WERI-Rb-1 (cell line): ENCODE results near the gene HAAO.

ENCODE experiments used
- DNase-seq: peaks from one replicate; pipeline ENCODE4 v3.0.0-alpha.2; 2020
- H3K27ac ChIP-seq: fragments of 250-450 bp; sonication (Bioruptor Pico); 2 replicates; pipeline ENCODE4 v1.5.1; 2020; ENCODE audit warnings: mild to moderate bottlenecking, moderate library complexity
- H3K27me3 ChIP-seq: fragments of 250-450 bp; sonication (Bioruptor Pico); 2 replicates; pipeline ENCODE4 v1.5.1; 2021; ENCODE audit warnings: mild to moderate bottlenecking, low read depth, moderate library complexity; ENCODE audit not compliant: insufficient read depth, severe bottlenecking
- H3K36me3 ChIP-seq: fragments of 250-450 bp; sonication (Bioruptor Pico); 2 replicates; pipeline ENCODE4 v1.5.1; 2020; ENCODE audit warnings: mild to moderate bottlenecking, moderate library complexity
- H3K4me3 ChIP-seq: 2 replicates; pipeline ENCODE4 v1.5.1; 2011; ENCODE audit warnings: low read depth, mild to moderate bottlenecking, control low read depth, low read length
- H3K9me3 ChIP-seq: fragments of 250-450 bp; sonication (Bioruptor Pico); 2 replicates; pipeline ENCODE4 v1.5.1; 2021; ENCODE audit warnings: mild to moderate bottlenecking, moderate library complexity; ENCODE audit not compliant: severe bottlenecking
- TF ChIP-seq, protein P1 (sequence below): IDR thresholded peaks from 2 replicates; pipeline ENCODE4 v1.5.1; 2011; ENCODE audit warnings: low read depth, mild to moderate bottlenecking, control low read depth, inconsistent platforms, low read length

The HAAO gene

DNA sequence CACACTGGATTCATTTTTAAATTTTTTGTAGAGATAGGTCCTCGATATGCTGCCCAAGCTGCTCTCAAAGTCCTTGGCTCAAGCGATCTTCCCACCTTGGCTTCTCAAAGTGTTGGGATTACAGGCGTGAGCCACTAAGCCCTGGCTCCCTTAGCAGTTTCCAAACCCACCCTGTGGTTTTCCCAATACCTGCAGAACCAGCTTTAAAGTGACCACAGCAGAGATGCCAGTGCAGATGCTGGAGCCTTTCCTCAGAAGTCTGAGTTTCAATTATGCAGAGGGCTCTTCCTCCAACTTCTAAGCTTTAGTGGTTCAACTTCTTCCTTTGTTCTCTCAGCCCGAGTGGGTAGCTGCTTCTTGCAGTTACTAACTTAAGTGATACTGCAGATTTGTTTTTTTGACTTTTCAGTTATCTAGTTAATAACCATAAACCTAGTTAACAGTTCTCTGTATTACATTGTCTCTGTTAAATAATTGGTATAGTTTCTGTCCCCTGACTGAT is 8.1 kb upstream of the HAAO start:
- TF ChIP-seq, protein P1, sequence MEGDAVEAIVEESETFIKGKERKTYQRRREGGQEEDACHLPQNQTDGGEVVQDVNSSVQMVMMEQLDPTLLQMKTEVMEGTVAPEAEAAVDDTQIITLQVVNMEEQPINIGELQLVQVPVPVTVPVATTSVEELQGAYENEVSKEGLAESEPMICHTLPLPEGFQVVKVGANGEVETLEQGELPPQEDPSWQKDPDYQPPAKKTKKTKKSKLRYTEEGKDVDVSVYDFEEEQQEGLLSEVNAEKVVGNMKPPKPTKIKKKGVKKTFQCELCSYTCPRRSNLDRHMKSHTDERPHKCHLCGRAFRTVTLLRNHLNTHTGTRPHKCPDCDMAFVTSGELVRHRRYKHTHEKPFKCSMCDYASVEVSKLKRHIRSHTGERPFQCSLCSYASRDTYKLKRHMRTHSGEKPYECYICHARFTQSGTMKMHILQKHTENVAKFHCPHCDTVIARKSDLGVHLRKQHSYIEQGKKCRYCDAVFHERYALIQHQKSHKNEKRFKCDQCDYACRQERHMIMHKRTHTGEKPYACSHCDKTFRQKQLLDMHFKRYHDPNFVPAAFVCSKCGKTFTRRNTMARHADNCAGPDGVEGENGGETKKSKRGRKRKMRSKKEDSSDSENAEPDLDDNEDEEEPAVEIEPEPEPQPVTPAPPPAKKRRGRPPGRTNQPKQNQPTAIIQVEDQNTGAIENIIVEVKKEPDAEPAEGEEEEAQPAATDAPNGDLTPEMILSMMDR = no peak
- Histone ChIP-seq H3K9me3 (peaks cover 10% of the 10 kb centered on the region), H3K36me3 (no peaks in the 10 kb centered on the region), H3K27me3 (no peaks in the 10 kb centered on the region), H3K4me3 (no peak overlapping the region), H3K27ac (no peak overlapping the region)
- DNase-seq = no peak

DNA sequence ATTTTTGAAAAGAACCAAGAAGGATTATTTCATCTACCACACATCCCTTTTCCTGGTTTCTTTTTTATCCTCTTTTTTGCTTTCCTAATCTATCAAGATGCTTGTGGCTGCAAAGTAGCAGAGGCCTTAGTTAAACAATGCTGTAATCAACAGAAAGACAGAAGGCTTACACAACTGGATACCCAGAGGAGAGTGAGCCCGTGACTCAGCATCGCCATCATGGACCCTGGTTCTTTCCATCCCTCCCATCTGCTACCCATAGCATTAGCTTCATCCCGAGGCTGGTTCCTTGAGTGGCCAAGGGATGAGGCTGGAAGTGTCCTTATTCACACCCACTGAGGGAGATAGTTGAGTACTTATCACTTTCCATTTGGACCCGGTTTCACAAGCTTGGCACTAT is 7.5 kb upstream of the HAAO start:
- no peaks in the 10 kb centered on the region for H3K27me3 ChIP-seq
- H3K4me3 ChIP-seq = no peak overlapping the region
- peak overlapping the region; percentile 39; the same call in 1 of the 2 replicates for H3K27ac ChIP-seq
- TF ChIP-seq, protein P1 = no peak
- peaks cover 10% of the 10 kb centered on the region for H3K9me3 ChIP-seq
- peak; percentile 87 for DNase-seq
- H3K36me3 ChIP-seq = no peaks in the 10 kb centered on the region

DNA sequence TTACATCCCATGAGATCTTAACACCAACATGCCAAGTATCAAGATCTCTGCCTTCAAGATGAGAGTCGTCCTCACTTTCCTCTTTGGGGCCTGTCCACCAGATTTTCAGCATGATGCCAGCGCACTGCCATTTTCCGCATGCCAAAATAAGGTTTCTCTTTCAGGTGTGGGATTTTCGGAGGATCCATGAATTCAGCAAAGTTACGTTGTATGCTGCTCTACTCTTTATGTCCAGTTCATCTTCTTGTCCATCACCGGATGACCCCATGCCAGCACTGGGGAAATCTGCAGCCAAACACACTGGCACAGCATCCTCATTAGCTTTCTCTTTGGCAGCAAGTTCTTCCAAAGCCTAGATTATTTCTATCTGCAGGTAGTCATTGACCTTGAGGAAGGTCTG is 4.9 kb upstream of the HAAO start:
- H3K27ac ChIP-seq = no peak overlapping the region

DNA sequence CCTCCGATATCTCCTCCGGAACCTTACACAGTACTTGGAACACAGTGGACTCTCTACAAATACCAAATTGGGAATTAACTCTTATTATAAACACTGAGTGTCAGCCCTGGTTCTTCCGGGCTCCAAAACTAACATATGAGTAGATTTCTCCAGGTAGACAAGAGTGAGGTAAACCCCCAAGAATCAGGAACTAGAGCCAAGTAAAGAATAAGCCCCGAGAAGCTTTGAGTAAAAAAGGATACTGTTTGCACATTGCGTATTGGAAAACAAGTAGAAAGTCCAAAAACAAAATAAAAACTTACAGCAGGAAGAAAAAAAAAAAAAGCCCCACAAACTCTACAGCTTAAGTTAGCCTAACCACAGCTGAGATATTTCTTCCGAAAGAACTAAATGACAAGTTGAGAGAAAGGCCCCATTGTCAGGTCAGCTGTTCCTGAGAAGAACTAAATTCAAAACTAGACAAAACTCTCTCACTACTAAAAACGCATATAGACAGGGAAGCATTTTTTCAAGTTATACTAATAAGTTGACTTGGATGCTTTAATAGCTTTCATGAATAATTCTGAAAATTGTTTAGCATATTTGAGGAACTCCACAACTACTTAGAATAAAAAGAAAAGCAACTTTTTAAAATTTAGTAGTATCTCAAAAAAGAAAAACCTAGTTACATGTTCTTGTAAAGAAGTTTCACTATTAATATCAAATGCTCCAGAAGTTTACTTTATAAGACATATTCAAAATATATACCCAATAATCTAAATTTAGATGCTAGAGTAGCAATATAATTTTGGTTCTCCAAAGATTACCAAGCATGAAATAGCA is 4.3 kb upstream of the HAAO start:
- Histone ChIP-seq H3K9me3 (peaks cover 10% of the 10 kb centered on the region), H3K27me3 (no peaks in the 10 kb centered on the region), H3K36me3 (no peaks in the 10 kb centered on the region), H3K4me3 (no peak overlapping the region), H3K27ac (peak overlapping the region; percentile 68)
- DNase-seq = no peak
- TF ChIP-seq, protein P1 = no peak

More for the DNA sequence above, 4.9 kb upstream of the HAAO start:
- Histone ChIP-seq H3K36me3 (no peaks in the 10 kb centered on the region), H3K27me3 (no peaks in the 10 kb centered on the region), H3K4me3 (no peak overlapping the region), H3K9me3 (peaks cover 10% of the 10 kb centered on the region)
- TF ChIP-seq, protein P1 = no peak
- no peak for DNase-seq

DNA sequence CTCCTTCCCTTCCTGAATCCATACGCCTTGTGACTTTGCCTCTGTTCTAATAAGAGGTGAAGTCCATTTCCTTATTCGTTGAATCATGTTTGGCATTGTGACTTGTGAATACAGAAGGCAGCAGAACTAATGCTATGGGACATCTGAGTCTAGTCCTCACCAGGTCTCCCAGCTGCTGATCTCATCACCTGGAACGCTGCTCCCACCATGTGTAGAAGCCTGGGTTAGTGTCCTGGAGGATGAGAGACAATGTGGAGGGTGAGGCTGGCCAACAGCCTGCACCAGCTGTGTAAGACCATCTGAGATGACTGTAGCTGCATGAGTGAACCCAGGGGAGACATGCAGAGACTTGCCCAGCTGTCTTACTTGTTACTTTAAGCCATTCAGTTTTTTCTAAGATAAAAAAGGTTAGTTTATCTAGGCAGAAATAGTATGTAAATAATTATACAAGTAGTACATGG is 3.5 kb upstream of the HAAO start:
- Histone ChIP-seq H3K36me3 (no peaks in the 10 kb centered on the region), H3K9me3 (peaks cover 10% of the 10 kb centered on the region), H3K27me3 (no peaks in the 10 kb centered on the region), H3K4me3 (no peak overlapping the region), H3K27ac (peak overlapping the region; percentile 68)
- TF ChIP-seq, protein P1 = no peak
- DNase-seq = peak; percentile 62
